Activated T-cell treated with anti-CD3 and anti-CD28 coated beads, Interleukin-2, amount 50 U/mL, for 24 hours (primary cell): Measurements from ENCODE around the gene DTHD1.

Experiments
- DNase-seq: peaks from one replicate; pipeline ENCODE4 v3.0.0-alpha.2; 2020
- H3K27ac Mint-ChIP-seq: 2 replicates; pipeline ENCODE4 v1.8.0; 2020; ENCODE audit warnings: mild to moderate bottlenecking, mixed read lengths
- H3K27me3 Mint-ChIP-seq: 2 replicates; pipeline ENCODE4 v1.8.0; 2020; ENCODE audit warnings: mixed read lengths
- H3K36me3 Mint-ChIP-seq: 2 replicates; pipeline ENCODE4 v1.8.0; 2020; ENCODE audit warnings: low read depth, mixed read lengths
- H3K4me1 Mint-ChIP-seq: 2 replicates; pipeline ENCODE4 v1.8.0; 2020; ENCODE audit warnings: low read depth, mixed read lengths
- H3K4me3 Mint-ChIP-seq: 2 replicates; pipeline ENCODE4 v1.8.0; 2020; ENCODE audit warnings: mild to moderate bottlenecking, moderate library complexity, mixed read lengths
- H3K9me3 Mint-ChIP-seq: 2 replicates; pipeline ENCODE4 v1.8.0; 2020; ENCODE audit warnings: mixed read lengths

DTHD1 gene

DNA sequence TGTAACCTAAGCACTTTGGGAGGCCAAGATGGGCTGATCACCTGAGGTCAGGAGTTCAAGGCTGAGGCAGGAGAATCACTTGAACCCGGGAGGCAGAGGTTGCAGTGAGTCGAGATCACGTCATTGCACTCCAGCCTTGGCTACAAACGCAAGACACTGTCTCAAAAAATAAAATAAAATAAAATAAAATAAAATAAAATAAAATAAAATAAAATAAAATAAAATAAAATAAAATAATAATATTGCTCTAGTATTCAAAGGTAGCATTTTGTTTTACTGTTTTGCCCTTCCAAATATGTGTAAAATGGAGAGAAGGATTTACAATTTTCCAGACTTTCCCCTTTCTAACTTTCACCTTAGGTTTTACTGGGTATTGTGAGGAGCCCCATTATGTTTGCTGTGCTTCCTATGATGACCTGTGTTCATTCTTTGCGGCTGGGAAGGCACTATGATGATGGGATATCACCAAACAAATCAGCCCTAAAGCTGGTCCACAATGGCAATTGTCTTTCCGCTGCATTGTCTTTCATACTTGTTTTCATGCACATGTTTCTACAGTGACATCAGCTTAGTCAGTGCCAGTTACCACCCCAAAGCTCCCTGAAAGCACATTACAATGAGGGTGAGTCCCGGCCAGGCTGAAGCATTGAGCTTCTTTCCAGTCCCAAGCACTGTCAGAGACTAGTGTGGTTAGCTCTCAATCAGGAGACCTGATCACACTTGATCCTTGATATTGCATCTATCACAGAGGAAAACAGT, 50.8 kb downstream of the DTHD1 start:
- Mint-ChIP-seq H3K27ac (peak overlapping the region; percentile 76), H3K4me1 (peaks cover 28% of the 10 kb centered on the region), H3K4me3 (no peak overlapping the region), H3K27me3 (no peaks in the 10 kb centered on the region), H3K36me3 (no peaks in the 10 kb centered on the region), H3K9me3 (no peaks in the 10 kb centered on the region)
- no peak for DNase-seq

DNA sequence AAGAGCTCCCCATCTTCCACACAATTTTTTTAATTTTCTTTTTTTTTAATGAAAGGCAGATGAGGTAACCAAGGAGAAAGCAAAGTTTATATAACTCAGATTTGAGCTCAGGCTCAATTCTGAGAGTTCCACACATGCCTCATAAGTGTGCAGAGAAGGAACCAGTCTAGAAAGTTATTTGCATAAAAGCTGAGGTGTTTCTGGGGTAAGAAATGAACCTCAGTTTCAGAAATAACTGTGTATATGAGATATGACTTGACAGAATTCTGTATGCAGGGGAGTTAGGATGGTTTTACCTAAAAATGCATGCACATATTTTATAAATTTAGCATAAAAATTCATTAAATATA, 51.3 kb downstream of the DTHD1 start:
- Mint-ChIP-seq H3K4me3 (no peak overlapping the region), H3K4me1 (peaks cover 28% of the 10 kb centered on the region), H3K36me3 (no peaks in the 10 kb centered on the region), H3K9me3 (no peaks in the 10 kb centered on the region), H3K27ac (peak overlapping the region; percentile 76), H3K27me3 (no peaks in the 10 kb centered on the region)
- no peak for DNase-seq

DNA sequence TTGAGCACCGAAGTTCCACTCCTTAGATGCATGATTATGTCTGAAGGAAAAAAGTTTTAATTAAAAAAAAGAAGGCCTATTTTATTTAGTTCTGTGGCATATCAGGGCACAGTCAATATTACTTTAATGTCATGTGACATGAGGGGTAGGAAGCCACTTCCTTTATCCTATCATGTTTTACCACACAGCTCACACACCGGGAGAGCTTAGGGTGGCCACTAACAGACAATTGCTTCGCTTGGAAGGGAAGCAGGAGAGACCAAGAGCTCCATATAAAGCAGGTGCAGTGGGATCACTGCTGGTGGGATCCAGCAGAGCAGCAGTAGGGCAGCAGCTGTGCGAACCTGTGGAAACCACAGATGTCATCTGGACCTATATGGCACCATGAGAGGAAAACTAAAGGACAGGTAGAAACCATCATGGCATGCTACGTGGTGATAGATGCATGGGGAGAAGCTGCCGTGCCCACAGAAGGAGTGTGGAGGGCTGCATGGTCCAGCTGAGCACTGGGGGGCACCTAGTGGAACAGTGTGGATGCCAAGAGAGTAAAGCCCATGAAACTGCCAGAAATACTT, 52.0 kb downstream of the DTHD1 start:
- no peak for DNase-seq
- Mint-ChIP-seq H3K4me1 (peaks cover 31% of the 10 kb centered on the region), H3K4me3 (no peak overlapping the region), H3K27ac (no peak overlapping the region), H3K36me3 (no peaks in the 10 kb centered on the region), H3K27me3 (no peaks in the 10 kb centered on the region), H3K9me3 (no peaks in the 10 kb centered on the region)

DNA sequence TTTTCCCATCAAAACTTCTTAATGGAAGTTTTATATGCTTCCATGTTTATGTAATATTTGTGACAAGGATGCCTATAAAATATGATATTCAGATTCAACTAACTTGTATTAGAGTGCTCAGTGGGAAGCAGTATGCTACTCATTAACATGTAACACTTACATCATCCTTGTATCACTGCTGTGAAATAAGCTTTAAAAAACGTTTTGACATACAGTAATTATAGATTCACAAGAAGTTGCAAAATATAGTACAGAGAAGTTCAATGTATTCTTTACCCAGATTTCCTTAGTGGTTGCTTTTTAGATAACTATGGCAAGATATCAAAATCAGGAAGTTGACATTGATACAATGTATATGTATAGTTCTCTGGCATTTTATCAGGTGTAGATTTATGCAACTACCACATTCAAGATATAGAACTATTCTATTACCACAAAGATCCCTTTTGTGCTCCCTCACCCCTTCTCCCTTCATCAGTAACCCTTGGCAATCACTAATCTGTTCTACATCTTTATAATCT, 56.3 kb downstream of the DTHD1 start:
- H3K27me3 Mint-ChIP-seq = no peaks in the 10 kb centered on the region
- DNase-seq = no peak
- H3K4me3 Mint-ChIP-seq = no peak overlapping the region
- H3K9me3 Mint-ChIP-seq = no peaks in the 10 kb centered on the region
- H3K36me3 Mint-ChIP-seq = no peaks in the 10 kb centered on the region
- peaks cover 22% of the 10 kb centered on the region for H3K4me1 Mint-ChIP-seq
- H3K27ac Mint-ChIP-seq = no peak overlapping the region

DNA sequence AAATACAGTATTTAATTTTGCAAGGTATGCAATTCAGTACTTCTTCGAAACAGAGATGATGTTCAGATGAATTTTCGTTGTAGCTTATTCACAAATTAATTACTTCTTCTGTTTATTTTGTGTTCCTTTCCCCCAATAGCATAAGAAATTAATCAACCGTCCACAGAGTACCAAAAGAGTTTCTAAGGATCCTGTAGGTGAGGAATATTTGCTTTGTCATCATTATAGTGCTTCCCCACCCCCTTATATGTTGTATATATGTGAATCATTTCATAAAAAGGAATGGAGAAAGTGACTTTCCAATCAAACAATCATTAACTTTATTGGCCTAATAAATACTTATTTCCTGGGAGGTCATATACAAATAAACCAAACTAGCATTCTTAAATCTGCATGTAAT, 57.6 kb downstream of the DTHD1 start:
- Mint-ChIP-seq H3K27me3 (no peaks in the 10 kb centered on the region), H3K4me3 (no peak overlapping the region), H3K36me3 (no peaks in the 10 kb centered on the region), H3K4me1 (peaks cover 13% of the 10 kb centered on the region), H3K9me3 (no peaks in the 10 kb centered on the region), H3K27ac (no peak overlapping the region)
- DNase-seq = no peak

DNA sequence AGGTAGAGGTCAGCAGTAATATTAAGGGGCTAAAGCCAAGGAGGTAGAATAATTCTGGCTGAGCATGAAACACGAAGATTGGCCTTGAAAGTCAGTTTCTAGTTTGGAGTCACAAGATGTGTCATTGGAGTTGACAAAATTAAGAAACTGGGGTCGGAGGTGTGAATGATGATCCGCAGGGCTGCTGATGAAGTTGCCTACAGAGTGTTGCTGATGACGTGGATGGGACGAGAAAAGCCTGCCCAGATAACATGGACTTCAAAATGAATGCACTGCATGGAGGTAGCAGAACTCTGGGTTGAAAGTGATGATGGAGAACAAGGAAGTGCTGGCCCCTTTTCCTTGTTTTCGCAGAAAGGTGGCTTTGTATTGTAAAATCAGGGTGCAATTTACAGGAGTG, 60.5 kb downstream of the DTHD1 start:
- no peak for DNase-seq
- H3K27ac Mint-ChIP-seq = no peak overlapping the region
- no peaks in the 10 kb centered on the region for H3K36me3 Mint-ChIP-seq
- H3K4me1 Mint-ChIP-seq = peaks cover 8% of the 10 kb centered on the region
- H3K27me3 Mint-ChIP-seq = no peaks in the 10 kb centered on the region
- no peaks in the 10 kb centered on the region for H3K9me3 Mint-ChIP-seq
- no peak overlapping the region for H3K4me3 Mint-ChIP-seq

DNA sequence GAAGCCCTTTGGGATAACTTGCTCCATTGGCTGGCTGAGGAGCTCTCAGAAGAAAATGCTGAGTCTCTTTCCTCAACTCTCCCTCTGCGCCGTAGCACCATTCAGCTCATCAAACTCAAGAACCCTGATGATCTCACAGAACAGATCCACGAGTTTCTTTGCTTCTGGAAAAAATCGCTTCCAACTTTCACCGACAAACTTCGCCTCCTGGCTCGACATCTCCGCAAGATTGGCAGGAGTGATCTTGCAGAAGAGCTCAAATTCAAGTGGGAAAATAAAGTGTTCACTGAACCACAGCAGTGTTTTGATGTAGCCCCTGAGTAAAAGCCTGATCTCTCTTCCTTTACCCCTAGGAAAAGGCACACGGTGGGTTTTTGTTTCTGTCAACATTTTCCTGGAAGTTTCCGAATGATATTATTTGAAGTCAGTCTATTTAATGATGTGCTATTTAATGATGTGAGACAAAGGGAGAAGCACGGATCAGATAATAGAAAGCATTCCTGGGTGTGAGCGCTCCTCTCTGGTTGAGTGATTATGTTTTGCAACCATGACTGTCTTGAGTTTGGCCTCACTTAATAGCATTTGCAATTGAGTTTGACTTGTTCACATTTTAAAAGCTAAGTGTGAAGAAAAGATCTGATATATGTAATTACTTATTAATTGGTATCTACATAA, 62.2 kb downstream of the DTHD1 start:
- Mint-ChIP-seq H3K36me3 (no peaks in the 10 kb centered on the region), H3K4me3 (no peak overlapping the region), H3K27me3 (no peaks in the 10 kb centered on the region), H3K9me3 (no peaks in the 10 kb centered on the region), H3K4me1 (peaks cover 6% of the 10 kb centered on the region), H3K27ac (no peak overlapping the region)
- no peak for DNase-seq

DNA sequence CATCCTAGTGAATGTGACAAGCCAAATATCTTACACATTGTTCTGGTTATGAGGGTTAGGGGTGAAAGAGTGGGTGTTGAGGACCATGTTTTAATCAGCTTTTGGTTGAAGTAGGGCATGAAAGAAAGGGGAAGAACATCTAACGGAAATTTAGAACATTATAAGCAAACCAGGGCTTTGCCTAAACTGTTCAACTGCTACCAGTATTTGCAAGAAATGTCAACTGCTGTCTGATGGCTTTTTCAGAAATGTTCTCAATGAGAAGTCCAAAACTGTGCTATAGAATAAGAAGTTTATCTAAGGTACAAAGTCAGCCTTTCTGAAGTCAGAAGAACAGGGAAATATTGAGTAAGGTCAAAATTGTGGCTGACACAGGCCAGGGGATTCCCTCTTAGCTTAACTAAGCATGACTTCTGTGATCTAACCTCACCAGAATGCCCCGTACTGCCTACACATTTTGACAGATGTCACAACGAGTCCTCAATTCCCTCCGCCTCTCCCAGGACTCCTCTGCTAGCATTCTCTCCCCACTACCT, 67.1 kb downstream of the DTHD1 start:
- Mint-ChIP-seq H3K27me3 (no peaks in the 10 kb centered on the region), H3K4me1 (peaks cover 34% of the 10 kb centered on the region), H3K4me3 (peak overlapping the region; percentile 5), H3K9me3 (no peaks in the 10 kb centered on the region), H3K27ac (peak overlapping the region; percentile 83), H3K36me3 (no peaks in the 10 kb centered on the region)
- DNase-seq = no peak

DNA sequence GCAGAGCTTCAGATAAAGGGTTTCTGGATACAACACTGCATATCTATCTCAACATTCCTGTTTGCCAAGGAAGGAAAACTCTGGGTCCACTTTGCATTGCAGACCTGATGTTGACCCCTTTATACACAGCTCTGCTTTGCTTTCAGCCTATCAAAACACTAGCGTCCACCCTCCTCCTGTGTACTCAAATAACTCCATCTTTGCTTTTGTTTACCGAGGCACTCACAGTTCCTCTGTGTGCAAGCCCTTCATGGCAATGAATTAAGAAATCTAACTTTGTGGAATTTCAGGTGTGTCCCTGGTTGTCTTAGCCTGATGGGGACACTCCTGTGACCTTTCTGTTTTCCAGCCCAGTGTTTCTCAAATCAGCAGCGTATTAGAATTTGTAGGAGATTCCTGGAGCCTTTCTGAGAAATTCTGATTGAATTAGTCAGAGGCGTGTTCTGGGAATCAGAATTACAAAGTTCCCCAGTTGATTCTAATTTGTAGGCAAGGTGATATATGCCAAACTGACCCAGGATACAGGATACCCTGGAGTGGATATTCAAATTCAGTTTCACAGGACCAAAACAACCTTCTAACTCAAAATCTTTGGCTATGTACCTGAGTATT, 68.6 kb downstream of the DTHD1 start:
- H3K27me3 Mint-ChIP-seq = no peaks in the 10 kb centered on the region
- no peaks in the 10 kb centered on the region for H3K36me3 Mint-ChIP-seq
- H3K9me3 Mint-ChIP-seq = no peaks in the 10 kb centered on the region
- no peak overlapping the region for H3K4me3 Mint-ChIP-seq
- peaks cover 35% of the 10 kb centered on the region for H3K4me1 Mint-ChIP-seq
- H3K27ac Mint-ChIP-seq = peak overlapping the region; percentile 16
- DNase-seq = no peak

DNA sequence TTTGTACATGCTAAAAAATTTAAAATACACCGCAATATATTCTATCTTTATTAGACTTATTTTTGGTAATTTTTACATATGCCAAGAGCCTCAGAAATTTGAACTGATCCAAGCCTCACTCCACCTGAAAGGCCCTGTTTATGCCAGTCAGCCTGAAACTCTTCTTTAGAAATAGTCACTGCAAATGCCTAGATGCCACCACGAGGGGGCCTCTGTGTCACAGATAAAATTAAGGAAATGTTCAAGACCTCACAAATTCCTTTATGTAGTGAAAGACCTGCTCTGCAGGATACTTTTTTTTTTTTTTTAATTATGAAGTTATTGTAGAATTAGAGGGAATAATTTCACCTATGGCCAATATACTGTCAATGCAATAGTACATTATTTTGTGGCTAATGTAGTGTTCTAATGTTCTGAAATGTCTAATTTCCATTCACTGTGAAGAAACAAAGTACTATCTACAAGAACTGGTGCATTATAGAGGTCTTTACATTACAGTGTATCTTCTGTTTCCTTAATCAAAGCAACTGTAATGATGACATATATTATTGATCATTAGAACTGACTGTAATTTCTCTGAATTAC, 69.8 kb downstream of the DTHD1 start:
- no peaks in the 10 kb centered on the region for H3K27me3 Mint-ChIP-seq
- H3K4me1 Mint-ChIP-seq = peaks cover 35% of the 10 kb centered on the region
- H3K36me3 Mint-ChIP-seq = no peaks in the 10 kb centered on the region
- no peak overlapping the region for H3K4me3 Mint-ChIP-seq
- peak; percentile 75 for DNase-seq
- H3K27ac Mint-ChIP-seq = no peak overlapping the region
- H3K9me3 Mint-ChIP-seq = no peaks in the 10 kb centered on the region

DNA sequence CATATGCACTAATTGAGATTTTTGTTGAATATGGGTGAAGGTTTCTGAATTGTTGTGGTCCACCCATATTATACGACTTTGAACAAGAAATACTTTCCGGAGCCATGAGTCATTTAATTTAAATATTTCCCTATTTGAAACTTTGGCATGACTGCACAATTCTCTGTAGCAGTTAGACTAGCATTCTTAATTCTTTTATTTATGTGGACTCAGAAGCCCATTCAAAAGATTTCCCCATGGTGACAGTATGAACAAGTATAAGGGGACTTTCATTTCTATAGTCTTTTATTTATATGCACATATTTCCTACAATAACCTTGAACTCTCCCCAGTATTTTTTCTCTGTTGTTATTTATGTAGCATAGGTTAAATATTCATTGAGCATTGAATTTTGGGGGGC, 72.6 kb downstream of the DTHD1 start:
- Mint-ChIP-seq H3K4me1 (peaks cover 26% of the 10 kb centered on the region), H3K9me3 (no peaks in the 10 kb centered on the region), H3K4me3 (no peak overlapping the region), H3K36me3 (no peaks in the 10 kb centered on the region), H3K27ac (no peak overlapping the region), H3K27me3 (no peaks in the 10 kb centered on the region)
- DNase-seq = no peak

DNA sequence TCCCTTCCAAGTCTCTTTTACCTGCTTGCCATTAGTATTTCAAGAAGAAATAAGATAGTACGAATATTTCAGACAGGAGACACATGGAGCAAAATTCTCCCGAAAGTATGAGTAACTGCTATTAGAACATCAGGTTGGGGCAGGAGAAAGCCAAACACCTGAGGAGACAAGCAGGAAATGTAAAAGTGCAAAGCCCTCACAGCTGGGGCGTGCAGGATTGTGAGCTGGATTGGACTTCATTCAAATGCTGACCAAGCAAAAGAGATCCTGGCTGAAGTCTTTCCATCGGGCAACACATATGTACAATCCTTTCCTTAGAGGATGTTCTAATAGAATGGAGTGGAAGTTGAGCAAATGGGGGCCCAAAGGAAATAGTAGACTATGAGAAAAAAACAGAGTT, 76.8 kb downstream of the DTHD1 start:
- no peak for DNase-seq
- no peaks in the 10 kb centered on the region for H3K36me3 Mint-ChIP-seq
- H3K27me3 Mint-ChIP-seq = no peaks in the 10 kb centered on the region
- no peak overlapping the region for H3K27ac Mint-ChIP-seq
- no peak overlapping the region for H3K4me3 Mint-ChIP-seq
- peaks cover 1% of the 10 kb centered on the region for H3K4me1 Mint-ChIP-seq
- H3K9me3 Mint-ChIP-seq = no peaks in the 10 kb centered on the region

DNA sequence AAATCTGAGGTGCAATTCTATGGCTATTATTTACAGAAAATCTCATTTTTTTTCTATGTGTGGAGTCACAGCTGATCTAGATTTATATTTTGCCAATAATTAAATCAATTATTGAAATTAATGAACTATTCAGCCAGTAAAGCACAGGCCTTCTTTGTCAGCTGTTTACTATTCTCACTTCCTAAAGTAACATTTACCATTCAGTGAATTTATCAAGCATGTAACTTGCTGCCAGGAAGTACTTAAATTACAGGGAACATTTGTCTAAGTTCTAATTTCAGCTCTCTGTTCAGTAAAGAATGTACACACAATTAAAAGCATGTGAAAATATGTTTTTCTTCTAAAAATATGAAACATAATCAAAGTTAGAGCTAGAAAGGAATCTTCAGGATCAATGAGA, 79.3 kb downstream of the DTHD1 start:
- H3K27ac Mint-ChIP-seq = no peak overlapping the region
- no peak overlapping the region for H3K4me3 Mint-ChIP-seq
- no peaks in the 10 kb centered on the region for H3K27me3 Mint-ChIP-seq
- DNase-seq = no peak
- no peaks in the 10 kb centered on the region for H3K36me3 Mint-ChIP-seq
- no peaks in the 10 kb centered on the region for H3K4me1 Mint-ChIP-seq
- no peaks in the 10 kb centered on the region for H3K9me3 Mint-ChIP-seq

DNA sequence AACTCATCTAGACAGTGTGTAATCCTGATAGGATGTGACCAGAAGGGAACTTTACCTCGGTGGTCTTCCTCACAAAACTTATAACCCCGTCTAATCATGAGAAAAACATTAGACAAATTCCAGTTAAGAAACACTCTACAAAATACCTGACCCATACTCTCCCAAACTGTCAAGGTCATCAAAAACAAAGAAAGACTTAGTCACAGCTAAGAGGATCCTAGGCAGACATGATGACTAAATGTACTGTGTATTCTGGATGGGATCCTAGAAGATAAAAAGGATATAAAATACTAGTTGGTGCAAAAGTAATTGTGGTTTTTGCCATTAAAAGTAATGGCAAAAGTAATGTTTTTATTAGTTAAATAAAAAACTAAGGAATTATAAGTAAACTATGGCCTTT, 81.6 kb downstream of the DTHD1 start:
- Mint-ChIP-seq H3K27me3 (no peaks in the 10 kb centered on the region), H3K9me3 (no peaks in the 10 kb centered on the region), H3K27ac (no peak overlapping the region), H3K4me1 (no peaks in the 10 kb centered on the region), H3K4me3 (no peak overlapping the region), H3K36me3 (no peaks in the 10 kb centered on the region)
- DNase-seq = no peak
